ENCODE measurements around the gene MIEF1. TPM values are rescaled to one million over a fixed set of nuclear protein-coding genes. Genes with fewer than 3 reads are reported as not detected.

MIEF1 gene
- polyA plus RNA-seq, 1 of the 3 experiments (the other 2 are of a cell fraction) = 7.5 TPM

- WGBS (ENCODE audit: low lambda C conversion rate) = 67% methylated on average over 1 of the region's 11 CpGs
- Histone ChIP-seq H3K9me3 (no peaks in the 10 kb centered on the region), H3K9ac (no peak overlapping the region), H3F3A (replicated peaks; ENCODE audit: insufficient read depth) (no peaks in the 10 kb centered on the region), H3K27me3 (ENCODE audit: insufficient read depth) (no peaks in the 10 kb centered on the region), H3K9me2 (no peaks in the 10 kb centered on the region), H3K27ac (ENCODE audit: low read depth in 2 of 2, low read length in 1 of 2) (no peak overlapping the region; a peak in 1 of 4 replicates), H4K20me1 (ENCODE audit: insufficient read depth) (no peaks in the 10 kb centered on the region), H3K4me2 (no peak overlapping the region), H3K4me1 (ENCODE audit: control insufficient read depth in 1 of 2, insufficient read depth in 2 of 2, low read depth in 1 of 2, low read length in 1 of 2) (peaks cover 8 to 54% of the 10 kb centered on the region in 2 experiments; a peak in 3 of 4 replicates), H3K4me3 (ENCODE audit: low read depth in 2 of 2, low read length in 1 of 2) (no peak overlapping the region), H3K36me3 (replicated peaks in 1 of 2; ENCODE audit: control insufficient read depth in 1 of 2, insufficient read depth in 2 of 2, low read length in 1 of 2) (no peaks in the 10 kb centered on the region), H3K79me2 (ENCODE audit: insufficient read depth) (no peaks in the 10 kb centered on the region), H2AFZ (ENCODE audit: low read depth) (no peak overlapping the region)
- DNase-seq = peak; percentile 70
- ChIA-PET CTCF (interaction anchor here (1.0 to 1.4 kb wide), 2 partner anchors 16 to 19 kb away, joined by 3 to 5 read pairs; no protein-coding TSS in a partner anchor), POLR2A (no interaction called here)
- TF ChIP-seq GATA2 (CRISPR knock-in tag; IDR thresholded peaks at IDR 0.05) (no peak), MXI1 (IDR thresholded peaks at IDR 0.05; ENCODE audit: low read depth, low read length) (no peak), ELF1 (IDR thresholded peaks at IDR 0.05) (no peak), CHD2 (IDR thresholded peaks at IDR 0.05; ENCODE audit: low read length, partially characterized antibody) (no peak), FOSL2 (IDR thresholded peaks at IDR 0.05; ENCODE audit: borderline replicate concordance, low read depth) (no peak), RCOR1 (IDR thresholded peaks at IDR 0.05; ENCODE audit: low read length) (no peak), NRF1 (IDR thresholded peaks at IDR 0.05; ENCODE audit: low read depth, low read length) (no peak), GABPA (IDR thresholded peaks at IDR 0.05; ENCODE audit: low read depth) (no peak), CTCF (IDR thresholded peaks at IDR 0.05) (no peak), POLR2AphosphoS5 (IDR thresholded peaks at IDR 0.05; ENCODE audit: low read depth, low read length) (no peak), IRF3 (IDR thresholded peaks at IDR 0.05; ENCODE audit: low read depth, low read length) (no peak), REST (IDR thresholded peaks at IDR 0.05; ENCODE audit: low read depth, low read length) (no peak), TAF1 (IDR thresholded peaks at IDR 0.05; ENCODE audit: borderline replicate concordance, low read depth, low read length) (no peak), SIN3A (IDR thresholded peaks at IDR 0.05; ENCODE audit: borderline replicate concordance, low read depth, low read length) (no peak), FOXM1 (IDR thresholded peaks at IDR 0.05; ENCODE audit: low read depth) (no peak), USF1 (IDR thresholded peaks at IDR 0.05; ENCODE audit: borderline replicate concordance, low read depth) (no peak), NFIC (IDR thresholded peaks at IDR 0.05; ENCODE audit: borderline replicate concordance) (no peak), RAD21 (IDR thresholded peaks at IDR 0.05; ENCODE audit: low read length) (no peak)
- TF ChIP-seq, protein P1, sequence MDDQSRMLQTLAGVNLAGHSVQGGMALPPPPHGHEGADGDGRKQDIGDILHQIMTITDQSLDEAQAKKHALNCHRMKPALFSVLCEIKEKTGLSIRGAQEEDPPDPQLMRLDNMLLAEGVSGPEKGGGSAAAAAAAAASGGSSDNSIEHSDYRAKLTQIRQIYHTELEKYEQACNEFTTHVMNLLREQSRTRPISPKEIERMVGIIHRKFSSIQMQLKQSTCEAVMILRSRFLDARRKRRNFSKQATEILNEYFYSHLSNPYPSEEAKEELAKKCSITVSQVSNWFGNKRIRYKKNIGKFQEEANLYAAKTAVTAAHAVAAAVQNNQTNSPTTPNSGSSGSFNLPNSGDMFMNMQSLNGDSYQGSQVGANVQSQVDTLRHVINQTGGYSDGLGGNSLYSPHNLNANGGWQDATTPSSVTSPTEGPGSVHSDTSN (IDR thresholded peaks at IDR 0.05) = no peak
- TF ChIP-seq, protein P2, sequence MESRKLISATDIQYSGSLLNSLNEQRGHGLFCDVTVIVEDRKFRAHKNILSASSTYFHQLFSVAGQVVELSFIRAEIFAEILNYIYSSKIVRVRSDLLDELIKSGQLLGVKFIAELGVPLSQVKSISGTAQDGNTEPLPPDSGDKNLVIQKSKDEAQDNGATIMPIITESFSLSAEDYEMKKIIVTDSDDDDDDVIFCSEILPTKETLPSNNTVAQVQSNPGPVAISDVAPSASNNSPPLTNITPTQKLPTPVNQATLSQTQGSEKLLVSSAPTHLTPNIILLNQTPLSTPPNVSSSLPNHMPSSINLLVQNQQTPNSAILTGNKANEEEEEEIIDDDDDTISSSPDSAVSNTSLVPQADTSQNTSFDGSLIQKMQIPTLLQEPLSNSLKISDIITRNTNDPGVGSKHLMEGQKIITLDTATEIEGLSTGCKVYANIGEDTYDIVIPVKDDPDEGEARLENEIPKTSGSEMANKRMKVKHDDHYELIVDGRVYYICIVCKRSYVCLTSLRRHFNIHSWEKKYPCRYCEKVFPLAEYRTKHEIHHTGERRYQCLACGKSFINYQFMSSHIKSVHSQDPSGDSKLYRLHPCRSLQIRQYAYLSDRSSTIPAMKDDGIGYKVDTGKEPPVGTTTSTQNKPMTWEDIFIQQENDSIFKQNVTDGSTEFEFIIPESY (IDR thresholded peaks at IDR 0.05; ENCODE audit: borderline replicate concordance, low read depth) = no peak
Measured at GRCh38 chr22:39474351-39475111, 27.6 kb upstream of the MIEF1 start.
